ENCODE results near the gene FAM47A.

Gene FAM47A

GRCh38 chrX:34132028-34132427 lies at the start of gene FAM47A:
FAM47A (minus strand) TSS chrX:34132314; CDS start chrX:34132278, 36 bp downstream.
- no peak for DNase-seq

DNA sequence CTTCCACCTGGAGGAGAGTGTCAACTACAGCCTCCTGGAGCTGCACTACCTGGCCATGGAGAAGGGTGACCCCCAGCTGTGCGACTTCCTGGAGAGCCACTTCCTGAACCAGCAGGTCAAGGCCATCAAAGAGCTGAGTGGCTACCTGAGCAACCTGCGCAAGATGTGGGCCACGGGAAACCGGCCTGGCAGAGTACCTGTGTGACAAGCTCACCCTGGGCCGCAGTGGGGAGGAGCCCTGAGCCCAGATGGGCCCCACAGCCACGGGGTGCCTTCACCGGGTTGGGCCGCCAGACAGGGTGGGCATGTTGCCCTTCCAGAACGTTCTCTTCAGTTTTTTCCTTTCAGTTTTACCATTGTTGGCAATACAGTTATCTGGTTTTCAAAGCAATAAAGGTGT lies 15.2 kb upstream of the FAM47A start:
- no peak for DNase-seq

GRCh38 chrX:34146906-34147305 lies 14.8 kb upstream of the FAM47A start:
- no peak for DNase-seq

DNA sequence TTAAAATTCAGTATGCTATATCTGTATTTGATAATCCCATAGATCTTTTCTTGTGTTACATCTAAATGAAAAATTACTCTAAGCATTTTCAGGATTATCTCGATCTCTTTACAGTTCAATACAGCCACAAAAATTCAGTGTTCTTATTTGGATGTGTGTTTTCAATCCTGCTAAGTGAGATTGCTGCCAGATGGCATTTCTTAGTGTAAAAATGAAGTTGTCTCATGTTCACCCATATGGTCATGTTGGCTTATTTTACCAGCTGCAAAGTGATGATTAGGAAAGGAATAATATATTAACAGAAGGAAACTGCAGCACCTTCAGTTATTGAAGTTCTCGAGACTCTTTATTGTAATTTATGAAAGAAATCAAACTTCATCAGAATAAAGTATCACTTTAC lies 12.1 kb upstream of the FAM47A start:
- no peak for DNase-seq

DNA sequence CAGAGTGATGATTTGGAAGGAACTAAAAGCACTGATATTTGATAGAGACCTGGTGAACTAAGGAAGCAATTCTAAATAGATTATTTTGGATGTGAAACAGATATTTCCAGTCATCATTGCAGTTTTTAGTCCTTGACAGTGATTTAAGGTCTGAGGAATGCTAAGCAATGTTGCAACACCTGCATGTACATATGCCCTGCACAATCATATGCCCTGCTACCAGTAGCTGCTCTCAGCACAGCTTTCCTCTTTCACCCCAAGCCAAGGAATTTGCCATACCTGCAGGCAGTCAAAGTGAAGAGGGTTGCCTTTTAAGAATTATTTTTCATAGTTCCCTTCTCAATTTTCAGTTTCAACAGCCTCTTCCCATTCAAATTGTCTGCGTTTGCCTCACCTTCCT lies 8.7 kb upstream of the FAM47A start:
- no peak for DNase-seq

GRCh38 chrX:34130980-34131744 lies 952 bp downstream of the FAM47A start:
- DNase-seq, result no peak

GRCh38 chrX:34130501-34130900 lies 1.6 kb downstream of the FAM47A start:
- DNase-seq, result no peak

DNA sequence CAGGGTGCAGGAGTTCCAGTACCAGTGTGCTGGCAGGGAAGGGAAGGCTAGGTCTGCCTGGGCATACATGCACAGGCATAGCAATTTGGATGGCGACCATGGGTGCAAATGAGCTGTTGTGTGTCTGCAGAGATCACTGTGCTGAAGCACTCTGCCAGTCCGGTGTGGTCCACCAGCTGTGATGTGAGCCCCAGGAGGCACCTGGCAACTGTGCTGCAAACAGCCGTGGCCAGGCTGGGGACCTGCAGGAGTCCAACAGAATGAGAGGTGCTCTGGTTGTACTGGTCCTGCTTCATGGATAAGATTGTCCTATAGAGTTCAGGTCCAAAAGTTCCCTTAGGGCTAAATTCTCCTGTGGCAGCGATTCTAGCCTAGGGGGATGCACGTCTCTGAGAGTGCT lies 6.1 kb downstream of the FAM47A start:
- no peak for DNase-seq

DNA sequence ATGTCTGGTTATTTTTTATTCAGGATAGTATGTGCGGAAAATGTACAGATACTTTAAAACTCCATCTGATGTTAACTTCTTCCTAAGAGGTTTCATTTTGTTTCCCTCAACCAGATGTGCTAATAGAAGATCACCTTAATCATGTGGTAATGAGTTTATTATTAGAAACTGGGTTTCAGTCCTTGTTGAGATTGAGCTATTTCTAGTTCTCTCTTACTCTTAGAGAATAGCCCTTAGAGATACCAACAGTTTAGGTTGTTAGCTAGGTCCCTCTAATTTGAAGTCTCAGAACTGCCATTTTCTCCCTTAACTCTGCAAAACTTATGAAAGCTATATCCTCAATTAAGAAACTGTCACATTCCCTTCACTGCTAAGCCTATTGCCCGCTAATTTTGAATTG lies 13.0 kb downstream of the FAM47A start:
- DNase-seq, result no peak

DNA sequence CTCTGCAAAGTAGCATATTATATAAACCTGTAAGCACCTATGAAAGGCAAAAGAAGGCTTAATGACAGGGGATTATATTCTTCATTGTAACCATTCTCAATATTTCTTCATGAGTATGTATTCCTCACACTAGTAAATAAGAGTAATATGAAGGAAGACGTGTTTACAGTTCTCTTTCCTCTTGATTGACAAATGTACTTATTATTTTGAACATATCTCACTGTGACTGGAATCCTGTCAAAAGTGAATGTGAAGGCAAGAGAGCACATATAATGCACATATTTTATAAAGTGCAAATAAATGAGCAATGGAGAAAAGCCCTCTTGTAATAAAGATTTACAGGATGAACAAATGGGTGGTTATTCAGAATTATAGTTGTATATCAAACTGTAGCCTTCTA lies 19.7 kb downstream of the FAM47A start:
- DNase-seq, result no peak

All from activated naive CD4-positive, alpha-beta T cell treated with Interleukin-2 at 50 U/mL for 16 hours (primary cell).